Measurements from ENCODE around the gene FAM43B. TPM values are rescaled to one million over a fixed set of nuclear protein-coding genes. Genes with fewer than 3 reads are reported as not detected.

FAM43B gene
- total RNA-seq, 1 donor from 2014 or later = 0.52 TPM

- no peak for DNase-seq (ENCODE audit: low spot score)
- no peak overlapping the region for H3K4me3 Mint-ChIP-seq (ENCODE audit: unreplicated experiment)
- no peak overlapping the region for H3K27ac Mint-ChIP-seq (ENCODE audit: unreplicated experiment)
- H3K27me3 Mint-ChIP-seq (ENCODE audit: low read depth) = no peaks in the 10 kb centered on the region
- H3K4me1 Mint-ChIP-seq (ENCODE audit: low read depth) = peaks cover 23% of the 10 kb centered on the region
- H3K36me3 Mint-ChIP-seq (ENCODE audit: low read depth) = peaks cover 3% of the 10 kb centered on the region
- H3K9me3 Mint-ChIP-seq (ENCODE audit: low read depth) = peaks cover 4% of the 10 kb centered on the region
- TF ChIP-seq CTCF (IDR thresholded peaks at IDR 0.05) = no peak
These were observed 51.4 kb downstream of the FAM43B start for GRCh38 chr1:20603504-20604464.

Other genes starting within 250 kb of the FAM43B start
- 8.7 to 13.2 TPM (median 12.9 TPM) in 3 replicates for gene CAMK2N1, start 66.4 kb upstream of the FAM43B start, total RNA-seq
- 30.8 to 38.2 TPM (median 36.2 TPM) in 3 replicates for gene MUL1, start 44.4 kb upstream of the FAM43B start, total RNA-seq
- not detected in 3 replicates for gene CDA, start 36.5 kb downstream of the FAM43B start, total RNA-seq
- 42.6 to 45.1 TPM (median 42.8 TPM) in 3 replicates for gene PINK1, start 80.9 kb downstream of the FAM43B start, total RNA-seq
- gene DDOST, start 108.8 kb downstream of the FAM43B start, total RNA-seq = 214 to 232 TPM (median 223 TPM) in 3 replicates
- gene KIF17, start 165.4 kb downstream of the FAM43B start, total RNA-seq = 0.51 to 1.3 TPM (median 0.95 TPM) in 3 replicates
- gene SH2D5, start 180.1 kb downstream of the FAM43B start, total RNA-seq = 0.15 to 1.1 TPM (median 0.75 TPM) in 3 replicates
- 182 to 225 TPM (median 182 TPM) in 3 replicates for gene HP1BP3, start 234.7 kb downstream of the FAM43B start, total RNA-seq